Measurements from ENCODE around the gene IDH3B.
"Not testable (repeated sequence)": the region's sequence is repeated elsewhere in the genome, so short reads cannot be mapped to it uniquely, and the experiment has no call there.

Gene IDH3B

GRCh38 chr20:2694008-2694471, 30.0 kb upstream of the IDH3B start:
- no peak for DNase-seq

GRCh38 chr20:2693286-2694007, 29.4 kb upstream of the IDH3B start:
- DNase-seq = peak; percentile 59

- no peak for DNase-seq
These were observed 28.9 kb upstream of the IDH3B start for GRCh38 chr20:2692886-2693285.

GRCh38 chr20:2692036-2692885, 28.2 kb upstream of the IDH3B start, which contains the start of gene EBF4:
EBF4 (plus strand) TSS chr20:2692780; CDS start chr20:2693646, 866 bp downstream.
- DNase-seq = peak; percentile 29

- no peak for DNase-seq
These were observed 27.6 kb upstream of the IDH3B start for GRCh38 chr20:2691663-2692035.

GRCh38 chr20:2691127-2691526, 27.1 kb upstream of the IDH3B start:
- no peak for DNase-seq

- no peak for DNase-seq
These were observed 26.7 kb upstream of the IDH3B start for GRCh38 chr20:2690718-2691117.

- DNase-seq = no peak
These were observed 26.2 kb upstream of the IDH3B start for GRCh38 chr20:2690213-2690612.

- DNase-seq = peak; percentile 76
These were observed 24.1 kb upstream of the IDH3B start for GRCh38 chr20:2688041-2688591.

GRCh38 chr20:2687514-2687913, 23.5 kb upstream of the IDH3B start:
- no peak for DNase-seq

- DNase-seq = not testable (repeated sequence)
These were observed 20.8 kb upstream of the IDH3B start for GRCh38 chr20:2684817-2685216.

GRCh38 chr20:2682040-2682439, 18.0 kb upstream of the IDH3B start:
- DNase-seq = not testable (repeated sequence)

- no peak for DNase-seq
These were observed 16.0 kb upstream of the IDH3B start for GRCh38 chr20:2680046-2680445.

GRCh38 chr20:2673453-2673852, 9.4 kb upstream of the IDH3B start:
- DNase-seq = no peak

- no peak for DNase-seq
These were observed 8.4 kb upstream of the IDH3B start for GRCh38 chr20:2672446-2672845.

GRCh38 chr20:2671977-2672376, 8.0 kb upstream of the IDH3B start:
- no peak for DNase-seq

- no peak for DNase-seq
These were observed 591 bp downstream of the IDH3B start for GRCh38 chr20:2663364-2663886.

GRCh38 chr20:2659547-2659946, 4.5 kb downstream of the IDH3B start:
- DNase-seq = no peak

- DNase-seq = no peak
These were observed 5.3 kb downstream of the IDH3B start for GRCh38 chr20:2658414-2659354.

GRCh38 chr20:2657674-2658073, 6.3 kb downstream of the IDH3B start:
- no peak for DNase-seq

- no peak for DNase-seq
These were observed 6.8 kb downstream of the IDH3B start for GRCh38 chr20:2657241-2657640.

- no peak for DNase-seq
These were observed 7.4 kb downstream of the IDH3B start for GRCh38 chr20:2656471-2657117.

Measured in activated CD4-positive, CD25-positive, alpha-beta regulatory T cell treated with anti-CD3 and anti-CD28 coated beads, Interleukin-2, amount 50 U/mL, for 72 hours (primary cell).